ENCODE data around the gene SMIM10.

GRCh38 chrX:134985479-134985878, 5.3 kb upstream of the SMIM10 start:
- TF ChIP-seq CTCF (IDR thresholded peaks at IDR 0.05), result no peak
- no peak for TF ChIP-seq POLR2A (IDR thresholded peaks at IDR 0.05)
